ENCODE data around the gene EHF. TPM values are rescaled to one million over a fixed set of nuclear protein-coding genes. Genes with fewer than 3 reads are reported as not detected.

EHF gene
- total and polyA plus RNA-seq, 2 of the 8 experiments (the other 6 are each of a cell fraction or from before 2014, with no cell fraction given) = not detected

DNA sequence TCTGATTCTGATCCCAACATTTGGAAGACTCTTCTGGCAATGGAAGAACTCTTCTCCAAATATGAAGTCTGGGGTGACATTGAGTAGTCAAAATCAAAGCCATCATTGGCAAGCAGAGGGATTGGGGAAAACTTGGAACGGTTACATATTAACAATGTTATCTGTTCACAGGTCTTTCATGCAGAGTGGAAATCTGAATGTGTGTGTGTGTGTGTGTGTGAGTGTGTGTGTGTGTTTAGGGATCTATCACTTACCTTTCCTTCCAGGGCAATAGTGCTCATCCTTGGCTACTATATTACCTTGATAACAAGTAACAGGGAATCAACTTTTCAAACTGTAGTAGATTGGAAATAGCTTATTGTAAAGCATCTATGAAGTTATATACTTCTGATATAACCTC lies 55.3 kb downstream of the EHF start:
- Histone ChIP-seq H3K23ac (ENCODE audit: insufficient read length) (no peak overlapping the region), H3K27ac (ENCODE audit: low read depth, low read length) (no peak overlapping the region), H2BK12ac (ENCODE audit: low read depth, low read length) (no peak overlapping the region), H2BK5ac (ENCODE audit: low read depth, low read length) (no peak overlapping the region), H3K79me1 (ENCODE audit: low read depth, low read length) (no peaks in the 10 kb centered on the region), H3K14ac (ENCODE audit: insufficient read length) (no peak overlapping the region), H2BK15ac (ENCODE audit: low read length) (no peak overlapping the region), H2AFZ (ENCODE audit: low read length) (no peak overlapping the region), H2BK120ac (replicated peaks; ENCODE audit: low read depth, low read length) (no peak overlapping the region), H3K27me3 (replicated peaks in 1 of 4; ENCODE audit: control insufficient read depth in 3 of 4, extremely low read depth in 1 of 4, insufficient read depth in 3 of 4, low read length in 3 of 4) (no peaks in the 10 kb centered on the region), H3K79me2 (ENCODE audit: control insufficient read depth in 1 of 2, insufficient read depth in 2 of 2, low read length in 2 of 2) (no peaks in the 10 kb centered on the region), H2BK20ac (ENCODE audit: low read length) (no peak overlapping the region), H4K5ac (ENCODE audit: insufficient read length, low read depth, low read length) (no peak overlapping the region), H2AK5ac (ENCODE audit: low read depth, low read length) (no peak overlapping the region), H3K36me3 (ENCODE audit: control insufficient read depth in 2 of 4, insufficient read depth in 4 of 4, low read length in 3 of 4) (no peaks in the 10 kb centered on the region), H4K91ac (replicated peaks; ENCODE audit: insufficient read length, low read length) (no peak overlapping the region), H3K4me1 (replicated peaks in 1 of 4; ENCODE audit: control insufficient read depth in 3 of 4, insufficient read depth in 4 of 4, low read length in 3 of 4) (peaks cover 0 to 6% (median 3%) of the 10 kb centered on the region in 4 experiments; a peak in 4 of 7 replicates), H3K9me3 (ENCODE audit: insufficient read depth in 2 of 2, low read depth in 1 of 2, low read length in 1 of 2) (no peaks in the 10 kb centered on the region), H3K56ac (replicated peaks; ENCODE audit: insufficient read length, low read depth, low read length) (no peak overlapping the region), H4K20me1 (replicated peaks in 1 of 2; ENCODE audit: control insufficient read depth in 1 of 2, insufficient read depth in 2 of 2, low read length in 2 of 2) (no peaks in the 10 kb centered on the region), H3K4me3 (ENCODE audit: extremely low read depth in 1 of 4, insufficient read depth in 2 of 4, low read depth in 3 of 4, low read length in 4 of 4) (no peak overlapping the region), H4K8ac (ENCODE audit: extremely low read depth, insufficient read depth, low read length) (no peak overlapping the region), H3K18ac (ENCODE audit: extremely low read depth, low read length) (no peak overlapping the region), H3K4ac (replicated peaks; ENCODE audit: insufficient read length, low read depth, low read length) (no peak overlapping the region), H3K9ac (replicated peaks in 1 of 4; ENCODE audit: extremely low read depth in 1 of 4, low read depth in 3 of 4, low read length in 3 of 4) (no peak overlapping the region), H3K23me2 (ENCODE audit: low read depth, low read length) (no peaks in the 10 kb centered on the region), H3K4me2 (ENCODE audit: insufficient read depth in 1 of 2, low read depth in 2 of 2, low read length in 2 of 2) (no peak overlapping the region)
- ChIA-PET CTCF (ENCODE audit: partially characterized antibody) (interaction anchor here (0.9 kb wide), 1 partner anchor 21 kb away, joined by 3 read pairs; no protein-coding TSS in a partner anchor), POLR2A (ENCODE audit: partially characterized antibody) (no interaction called here)
- no peak for TF ChIP-seq KDM4A (IDR thresholded peaks at IDR 0.05; ENCODE audit: low read depth, low read length, severe bottlenecking)
- TF ChIP-seq CBX5 (IDR thresholded peaks at IDR 0.05; ENCODE audit: low read depth, low read length) = no peak
- TF ChIP-seq SAP30 (IDR thresholded peaks at IDR 0.05; ENCODE audit: insufficient read depth, insufficient replicate concordance, low read length) = no peak
- TF ChIP-seq RNF2 (IDR thresholded peaks at IDR 0.05; ENCODE audit: borderline replicate concordance, low read depth, low read length, missing control alignments, poor library complexity, severe bottlenecking) = no peak
- no peak for TF ChIP-seq NANOG (IDR thresholded peaks at IDR 0.05; ENCODE audit: insufficient read depth, low read depth, low read length, poor library complexity, severe bottlenecking)
- no peak for TF ChIP-seq RAD21 (IDR thresholded peaks at IDR 0.05 in 1 of 2, conservative IDR thresholded peaks at IDR 0.05 in 1 of 2; ENCODE audit: low read depth in 2 of 2, low read length in 2 of 2)
- TF ChIP-seq ATF2 (IDR thresholded peaks at IDR 0.05; ENCODE audit: low read length) = no peak
- TF ChIP-seq TBP (IDR thresholded peaks at IDR 0.05; ENCODE audit: low read depth, low read length) = no peak
- TF ChIP-seq CTBP2 (IDR thresholded peaks at IDR 0.05; ENCODE audit: borderline replicate concordance, insufficient read depth, insufficient read length, low read length) = no peak
- no peak for TF ChIP-seq TAF7 (optimal IDR thresholded peaks at IDR 0.05; ENCODE audit: borderline replicate concordance, low read depth, low read length)
- 93% methylated on average over 1 of the region's 1 CpG; no CpG with 5 or more reads in 1 of the 2 experiments for WGBS, 2 experiments (ENCODE audit: extremely low coverage in 1 of 2, insufficient coverage in 1 of 2, insufficient read length in 1 of 2, insufficient replicate concordance in 2 of 2, low coverage in 1 of 2, low lambda C conversion rate in 2 of 2, missing lambda C conversion rate in 1 of 2)
- FAIRE-seq = no peak
- no peak for DNase-seq (ENCODE audit: low read depth in 1 of 2, low spot score in 2 of 2)
